Uterus (tissue), 2 donors: ENCODE results near the gene ACSBG1.

Experiments used
- POLR2A ChIP-seq, 2 donors: fragments of 450-650 bp; IDR thresholded peaks; one replicate each; pipeline ENCODE4 v1.6.1; 2016; ENCODE audit warnings: antibody characterized with exemption in 2 of 2, mild to moderate bottlenecking in 1 of 2, moderate library complexity in 1 of 2
- TF ChIP-seq, protein P1 (sequence below), 4 experiments: fragments of 200-600 bp in 2 of 4; fragments of 450-650 bp in 2 of 4; sonication (generic) in 2 of 4; IDR thresholded peaks; one replicate each; pipeline ENCODE4 v1.5.1; 2016 to 2019; ENCODE audit warnings: antibody characterized with exemption in 4 of 4, mild to moderate bottlenecking in 2 of 4, moderate library complexity in 1 of 4

DNA sequence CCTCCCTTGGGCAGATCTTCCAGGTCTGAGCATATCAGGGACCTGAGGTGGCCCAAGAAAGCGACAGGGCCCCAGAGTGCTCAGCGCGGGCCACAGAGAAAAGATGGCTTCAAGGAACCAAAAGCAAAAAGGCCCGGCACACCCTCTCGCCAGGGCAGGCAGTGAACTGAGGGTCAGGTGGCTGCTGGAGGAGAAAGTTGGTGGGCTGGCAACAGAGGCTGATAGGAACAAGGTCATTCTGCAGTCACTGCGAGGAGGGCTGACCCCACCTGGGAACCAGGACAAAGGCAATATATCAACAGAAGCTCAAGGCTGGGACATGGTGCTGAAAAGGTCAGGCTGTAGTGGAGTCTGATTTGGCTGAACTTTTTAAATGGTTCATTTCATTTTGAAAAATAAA, 2.8 kb upstream of the ACSBG1 start:
- TF ChIP-seq POLR2A (IDR thresholded peaks at IDR 0.05): no peak
- TF ChIP-seq, protein P1, sequence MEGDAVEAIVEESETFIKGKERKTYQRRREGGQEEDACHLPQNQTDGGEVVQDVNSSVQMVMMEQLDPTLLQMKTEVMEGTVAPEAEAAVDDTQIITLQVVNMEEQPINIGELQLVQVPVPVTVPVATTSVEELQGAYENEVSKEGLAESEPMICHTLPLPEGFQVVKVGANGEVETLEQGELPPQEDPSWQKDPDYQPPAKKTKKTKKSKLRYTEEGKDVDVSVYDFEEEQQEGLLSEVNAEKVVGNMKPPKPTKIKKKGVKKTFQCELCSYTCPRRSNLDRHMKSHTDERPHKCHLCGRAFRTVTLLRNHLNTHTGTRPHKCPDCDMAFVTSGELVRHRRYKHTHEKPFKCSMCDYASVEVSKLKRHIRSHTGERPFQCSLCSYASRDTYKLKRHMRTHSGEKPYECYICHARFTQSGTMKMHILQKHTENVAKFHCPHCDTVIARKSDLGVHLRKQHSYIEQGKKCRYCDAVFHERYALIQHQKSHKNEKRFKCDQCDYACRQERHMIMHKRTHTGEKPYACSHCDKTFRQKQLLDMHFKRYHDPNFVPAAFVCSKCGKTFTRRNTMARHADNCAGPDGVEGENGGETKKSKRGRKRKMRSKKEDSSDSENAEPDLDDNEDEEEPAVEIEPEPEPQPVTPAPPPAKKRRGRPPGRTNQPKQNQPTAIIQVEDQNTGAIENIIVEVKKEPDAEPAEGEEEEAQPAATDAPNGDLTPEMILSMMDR (IDR thresholded peaks at IDR 0.05): no peak
